ENCODE measurements around the gene BCAR1. TPM values are rescaled to one million over a fixed set of nuclear protein-coding genes. Genes with fewer than 3 reads are reported as not detected.
"Not testable (repeated sequence)": the region's sequence is repeated elsewhere in the genome, so short reads cannot be mapped to it uniquely, and the experiment has no call there.

Gene BCAR1
- total RNA-seq, 1 donor from 2014 or later, result 61.7 TPM

- DNase-seq (no peak), ATAC-seq (no peak)
- intact Hi-C loops (cut with DNase I), result loop anchor here (5.0 kb wide), 1 partner anchor 161 kb away; no protein-coding TSS in a partner anchor
- no peak overlapping the region for H3K27ac ChIP-seq
- no peak for TF ChIP-seq CTCF (IDR thresholded peaks at IDR 0.05)
- H3K27me3 ChIP-seq, result no peaks in the 10 kb centered on the region
- H3K4me1 ChIP-seq, result no peaks in the 10 kb centered on the region
- no peak overlapping the region for H3K4me3 ChIP-seq
- H3K9me3 ChIP-seq, result no peaks in the 10 kb centered on the region
- peaks cover 24% of the 10 kb centered on the region for H3K36me3 ChIP-seq
These were observed 24.7 kb downstream of the BCAR1 start for GRCh38 chr16:75226550-75227360.

GRCh38 chr16:75225678-75226515, 25.5 kb downstream of the BCAR1 start:
- intact Hi-C loops (cut with DNase I), result loop anchor here (2.0 to 5.0 kb wide), 2 partner anchors 19 to 161 kb away; partner anchors contain the start of gene CTRB2
- Histone ChIP-seq H3K27me3 (no peaks in the 10 kb centered on the region), H3K4me1 (no peaks in the 10 kb centered on the region), H3K36me3 (peaks cover 18% of the 10 kb centered on the region), H3K9me3 (no peaks in the 10 kb centered on the region), H3K27ac (no peak overlapping the region), H3K4me3 (no peak overlapping the region)
- ATAC-seq (no peak), DNase-seq (no peak)
- no peak for TF ChIP-seq CTCF (IDR thresholded peaks at IDR 0.05)

DNA sequence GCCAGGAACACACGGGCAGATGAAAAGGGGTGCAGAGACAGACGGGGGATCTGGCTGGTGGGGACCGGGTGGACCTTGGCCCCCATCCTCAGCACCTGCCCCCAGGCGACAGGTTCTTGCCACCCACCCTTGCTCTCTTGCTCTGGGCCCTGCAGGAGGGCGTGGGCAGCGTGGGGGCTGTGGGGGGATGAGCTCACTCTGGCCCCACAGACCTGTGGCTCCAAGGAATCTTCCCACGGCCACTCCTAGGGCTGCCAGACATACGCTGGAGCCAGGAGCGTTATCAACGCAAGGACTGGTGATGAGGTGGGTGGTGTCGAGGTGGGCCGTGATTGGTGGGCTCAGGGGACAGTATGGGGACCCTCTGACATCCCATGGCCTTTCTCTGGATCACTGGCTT, 26.3 kb downstream of the BCAR1 start:
- DNase-seq (no peak), ATAC-seq (no peak)
- peaks cover 17% of the 10 kb centered on the region for H3K36me3 ChIP-seq
- no peak overlapping the region for H3K27ac ChIP-seq
- no peak for TF ChIP-seq CTCF (IDR thresholded peaks at IDR 0.05)
- no peaks in the 10 kb centered on the region for H3K4me1 ChIP-seq
- H3K4me3 ChIP-seq, result no peak overlapping the region
- no peaks in the 10 kb centered on the region for H3K9me3 ChIP-seq
- intact Hi-C loops (cut with DNase I), result loop anchor here (2.0 to 5.0 kb wide), 2 partner anchors 18 to 162 kb away; partner anchors contain the start of gene CTRB2
- H3K27me3 ChIP-seq, result no peaks in the 10 kb centered on the region

- ATAC-seq, result no peak
- no peak for TF ChIP-seq CTCF (IDR thresholded peaks at IDR 0.05)
- H3K9me3 ChIP-seq, result no peaks in the 10 kb centered on the region
- H3K27me3 ChIP-seq, result no peaks in the 10 kb centered on the region
- DNase-seq, result no peak
- H3K36me3 ChIP-seq, result peaks cover 11% of the 10 kb centered on the region
- H3K4me3 ChIP-seq, result no peak overlapping the region
- intact Hi-C loops (cut with DNase I), result loop anchor here (2.0 to 5.0 kb wide), 2 partner anchors 18 to 163 kb away; partner anchors contain the start of gene CTRB2
- no peak overlapping the region for H3K27ac ChIP-seq
- no peaks in the 10 kb centered on the region for H3K4me1 ChIP-seq
These were observed 26.9 kb downstream of the BCAR1 start for GRCh38 chr16:75224306-75225082.

DNA sequence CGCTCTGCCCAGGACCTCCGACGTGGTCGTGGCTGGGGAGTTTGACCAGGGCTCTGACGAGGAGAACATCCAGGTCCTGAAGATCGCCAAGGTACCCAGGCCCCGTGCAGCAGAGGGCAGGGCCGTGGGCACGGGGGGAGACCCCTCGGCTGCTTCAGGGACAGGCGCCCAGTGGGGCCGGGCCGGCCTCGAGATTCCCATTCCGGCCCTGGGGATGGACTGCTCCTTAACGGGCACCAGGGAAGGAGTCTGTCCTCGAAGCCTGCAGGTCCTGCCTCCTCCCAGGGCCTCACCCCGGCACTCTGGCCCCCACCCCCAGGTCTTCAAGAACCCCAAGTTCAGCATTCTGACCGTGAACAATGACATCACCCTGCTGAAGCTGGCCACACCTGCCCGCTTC, 28.3 kb downstream of the BCAR1 start:
- intact Hi-C loops (cut with DNase I); H3K27me3 ChIP-seq; H3K36me3 ChIP-seq; H3K4me1 ChIP-seq; H3K9me3 ChIP-seq; H3K4me3 ChIP-seq; DNase-seq; H3K27ac ChIP-seq; ATAC-seq: not testable (repeated sequence)
